ENCODE results near the gene MYO10.
"Not testable (repeated sequence)": the region's sequence is repeated elsewhere in the genome, so short reads cannot be mapped to it uniquely, and the experiment has no call there.

MYO10 gene

DNA sequence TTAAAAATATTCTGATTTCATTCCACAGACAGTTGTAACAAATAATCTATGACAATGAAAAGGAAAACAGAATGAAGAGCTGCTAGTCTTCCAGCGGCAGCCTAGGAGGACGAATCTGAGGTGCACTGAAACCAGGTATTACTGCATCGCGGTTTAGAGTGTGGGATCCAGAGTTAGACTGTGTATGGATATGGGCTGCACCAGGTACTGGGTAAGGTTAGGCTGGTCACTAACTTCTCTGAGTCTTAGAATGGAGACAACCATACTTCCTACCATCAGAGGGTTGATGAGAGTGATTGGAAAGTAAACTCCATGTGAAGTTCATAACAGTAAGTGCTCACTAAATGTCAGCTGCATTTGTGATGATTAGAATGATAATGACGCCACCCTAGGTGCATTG lies 158.7 kb downstream of the MYO10 start:
- DNase-seq = no peak

DNA sequence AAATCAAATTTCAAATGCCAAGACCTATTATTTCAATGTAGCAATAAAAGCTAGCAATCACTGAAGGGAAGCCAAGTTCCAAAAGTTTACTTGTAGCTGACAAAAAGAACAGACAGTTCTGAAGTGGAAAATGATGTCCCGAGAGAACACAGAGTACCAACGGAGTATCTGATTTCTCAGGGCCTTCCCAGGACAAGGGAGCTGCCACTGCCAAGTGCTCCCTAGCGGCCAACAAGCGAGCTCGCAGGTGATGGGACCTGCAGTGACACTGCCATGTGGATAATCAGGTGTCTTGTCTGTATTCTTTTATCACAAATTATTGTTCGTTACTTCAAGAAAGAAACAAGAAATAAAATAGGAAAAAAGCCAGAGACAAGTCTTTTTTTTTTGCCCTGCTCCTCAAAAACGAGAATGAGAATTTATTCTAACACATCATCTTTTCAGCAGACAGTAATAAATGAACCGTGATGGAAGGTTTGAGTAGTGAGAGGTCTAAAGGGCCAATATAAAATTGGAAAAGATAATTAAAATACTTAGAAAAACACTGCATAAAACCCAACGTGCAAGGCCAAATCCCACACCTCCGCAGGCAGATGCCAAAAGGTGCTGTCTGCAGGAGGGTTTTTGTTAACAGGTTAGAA lies 159.4 kb downstream of the MYO10 start:
- DNase-seq = no peak

DNA sequence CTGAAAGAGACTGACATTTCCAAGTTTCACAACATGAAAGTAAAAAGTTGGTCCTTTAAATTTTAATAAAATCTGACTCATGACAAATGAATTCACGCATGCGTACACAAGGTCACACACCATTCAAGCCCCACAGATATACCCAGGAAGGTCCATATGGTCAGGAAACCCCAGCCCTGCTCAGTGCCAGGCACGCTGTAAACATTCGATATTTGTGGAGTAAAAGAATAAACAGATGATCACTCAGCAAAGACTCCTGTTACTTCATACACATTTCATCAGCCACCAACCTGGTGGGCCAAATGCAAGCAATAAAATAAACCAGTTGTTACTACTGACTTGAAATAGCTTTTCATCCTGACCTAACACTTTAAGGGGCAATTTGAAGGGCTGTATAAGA lies 161.3 kb downstream of the MYO10 start:
- no peak for DNase-seq

DNA sequence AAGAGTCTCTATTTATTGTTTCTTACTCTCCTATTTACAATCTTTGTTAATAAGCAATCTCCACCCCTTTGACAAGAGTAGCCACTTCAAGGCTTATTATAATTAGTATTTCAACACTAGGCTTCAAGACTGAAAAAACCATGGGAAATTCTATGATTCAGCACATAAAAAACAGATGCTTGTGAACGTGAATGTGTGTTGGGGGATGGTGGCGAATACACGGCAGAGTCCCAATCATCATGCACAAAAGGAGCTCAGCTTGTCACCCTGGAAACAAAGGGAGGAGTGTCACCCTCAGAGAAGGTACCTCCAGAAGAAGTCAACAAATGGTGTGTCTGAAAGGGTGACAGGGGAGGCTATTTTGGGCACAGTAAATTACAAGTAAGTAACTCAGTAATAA lies 162.1 kb downstream of the MYO10 start:
- no peak for DNase-seq

DNA sequence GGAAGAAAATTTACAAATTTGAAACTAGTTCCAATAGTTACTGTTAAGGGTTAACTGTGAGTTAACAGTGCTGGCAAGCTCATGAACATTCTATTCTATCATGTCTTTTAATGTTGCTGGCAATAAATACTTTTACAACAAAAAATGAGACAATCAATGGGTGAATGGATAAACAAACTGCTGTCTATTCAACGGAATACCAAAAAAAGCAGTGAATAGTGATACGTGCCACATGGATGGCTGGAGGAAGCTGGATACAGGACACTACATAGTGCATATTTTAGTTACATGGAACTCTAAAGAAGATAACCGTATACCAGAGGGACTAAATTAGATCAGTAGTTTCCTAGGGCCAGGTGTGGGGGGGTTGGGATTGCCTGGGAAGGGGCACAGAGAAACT lies 163.5 kb downstream of the MYO10 start:
- no peak for DNase-seq

DNA sequence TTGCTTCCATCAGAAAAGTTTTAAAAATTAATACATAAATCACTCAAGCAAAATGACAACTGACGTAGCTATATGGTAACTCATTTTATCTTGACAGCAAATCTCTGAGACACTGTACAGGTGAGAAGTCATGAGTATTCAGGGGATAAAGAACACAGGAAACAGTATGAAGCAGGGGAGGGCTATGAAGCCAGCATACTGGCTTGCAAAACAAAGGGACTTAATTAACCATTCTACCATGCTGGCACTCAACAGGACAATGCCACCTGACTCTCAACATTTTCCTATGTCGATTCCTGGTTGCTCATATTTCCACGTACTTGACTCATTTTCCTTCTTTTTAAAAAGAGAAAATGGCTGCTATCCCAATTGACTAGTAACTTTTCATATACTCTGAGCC lies 167.9 kb downstream of the MYO10 start:
- DNase-seq = no peak

DNA sequence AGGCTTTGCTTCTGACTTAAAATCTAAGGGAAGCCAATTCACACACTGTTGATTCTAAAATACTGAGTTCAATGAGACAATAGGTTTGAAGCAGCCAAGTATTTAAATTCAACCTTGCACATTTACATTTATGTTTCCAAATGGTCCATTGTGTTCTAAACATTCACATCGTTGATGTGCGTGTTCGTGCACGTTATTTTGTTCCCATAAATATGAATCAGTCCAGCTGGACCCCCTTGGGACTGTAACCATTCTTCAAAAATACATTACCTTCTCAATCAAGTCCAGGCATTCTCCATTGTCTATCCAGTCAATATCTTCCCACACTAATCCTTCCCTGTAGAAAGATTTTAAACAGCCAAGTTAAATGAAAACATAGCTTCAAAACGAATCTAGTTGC lies 172.9 kb downstream of the MYO10 start:
- no peak for DNase-seq

DNA sequence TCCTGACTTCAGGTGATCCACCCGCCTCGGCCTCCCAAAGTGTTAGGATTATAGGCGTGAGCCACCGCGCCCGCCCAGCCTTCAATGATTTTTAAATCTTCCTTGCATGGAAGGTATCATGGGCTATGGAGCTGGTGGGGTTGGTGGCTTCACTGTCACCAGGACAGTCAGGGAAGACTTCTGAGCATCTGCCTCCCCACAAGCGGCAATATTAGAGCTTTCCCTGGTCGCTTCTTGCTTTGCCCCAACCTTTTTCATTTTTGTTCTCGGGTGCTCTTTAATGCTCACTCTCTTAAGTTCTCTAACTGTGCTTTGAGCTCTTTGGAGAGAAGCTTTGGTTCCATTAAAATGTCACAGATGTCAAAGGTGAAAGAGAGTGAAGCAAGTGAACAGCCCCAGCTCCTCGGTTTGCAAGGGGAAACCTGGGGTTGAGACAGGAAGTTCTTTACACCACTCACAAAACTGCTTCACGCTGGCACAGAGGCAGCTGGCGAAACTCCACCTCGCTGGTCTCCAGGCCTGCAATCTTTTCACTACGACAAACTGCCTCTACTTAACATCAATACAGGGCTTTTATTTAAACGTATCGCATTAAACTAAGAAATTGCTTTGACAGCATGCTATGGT lies 176.8 kb downstream of the MYO10 start:
- no peak for DNase-seq

DNA sequence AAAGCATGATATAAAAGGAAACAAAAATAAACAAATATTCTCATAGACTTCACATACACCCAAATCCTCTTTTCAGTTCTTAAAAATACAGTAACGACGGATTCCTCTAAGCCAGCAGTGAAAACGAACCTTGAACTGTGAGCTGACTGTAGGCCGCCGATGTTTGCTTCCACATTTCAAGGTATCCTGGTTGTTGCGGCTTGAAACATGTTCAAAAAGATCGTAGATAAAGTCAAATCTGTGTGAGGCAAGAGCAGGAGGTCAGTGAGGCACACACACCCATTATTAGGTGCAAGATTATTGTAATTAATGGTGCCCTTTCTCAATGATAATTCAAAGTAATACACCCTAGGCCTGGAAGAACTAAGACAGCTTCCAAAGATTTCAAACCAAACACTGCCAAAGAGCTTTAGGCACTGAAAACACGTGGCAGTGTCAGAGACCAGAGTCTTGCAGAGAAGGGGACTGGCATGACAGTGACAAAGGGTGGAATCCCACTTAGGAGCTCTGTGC lies 178.0 kb downstream of the MYO10 start:
- no peak for DNase-seq

DNA sequence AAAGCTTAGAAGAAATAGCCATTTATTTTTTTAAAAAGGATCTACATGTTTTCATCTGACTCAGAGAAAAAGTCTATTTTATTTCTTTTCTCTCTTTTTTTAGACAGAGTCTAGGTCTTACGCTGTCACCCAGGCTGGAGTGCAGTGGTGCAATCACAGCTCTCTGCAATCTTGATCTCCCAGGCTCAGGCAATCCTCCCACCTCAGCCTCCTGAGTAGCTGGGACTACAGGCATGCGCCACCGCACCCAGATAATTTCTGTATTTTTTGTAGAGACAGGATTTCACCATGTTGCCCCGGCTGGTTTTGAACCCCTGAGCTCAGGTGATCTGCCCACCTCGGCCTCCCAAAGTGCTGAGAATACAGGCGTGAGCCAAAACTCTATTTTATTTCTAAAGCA lies 178.5 kb downstream of the MYO10 start:
- DNase-seq = not testable (repeated sequence)

DNA sequence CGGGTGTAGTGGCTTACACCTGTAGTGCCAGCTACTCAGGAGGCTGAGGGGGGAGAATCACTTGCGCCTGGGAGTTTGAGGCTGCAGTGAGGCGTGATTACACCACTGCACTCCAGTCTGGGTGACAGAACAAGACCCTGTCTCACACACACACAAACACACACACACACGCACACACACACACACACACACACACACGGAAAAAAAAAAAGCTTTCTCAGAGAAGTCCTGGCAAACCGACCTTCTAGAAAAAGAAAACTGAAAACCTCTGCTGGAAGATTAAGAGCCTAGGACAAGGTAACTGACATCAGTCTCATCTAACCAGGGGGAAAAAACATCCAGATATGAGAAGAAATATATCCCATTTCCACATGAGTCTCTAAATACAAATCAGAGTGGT lies 178.9 kb downstream of the MYO10 start:
- no peak for DNase-seq

DNA sequence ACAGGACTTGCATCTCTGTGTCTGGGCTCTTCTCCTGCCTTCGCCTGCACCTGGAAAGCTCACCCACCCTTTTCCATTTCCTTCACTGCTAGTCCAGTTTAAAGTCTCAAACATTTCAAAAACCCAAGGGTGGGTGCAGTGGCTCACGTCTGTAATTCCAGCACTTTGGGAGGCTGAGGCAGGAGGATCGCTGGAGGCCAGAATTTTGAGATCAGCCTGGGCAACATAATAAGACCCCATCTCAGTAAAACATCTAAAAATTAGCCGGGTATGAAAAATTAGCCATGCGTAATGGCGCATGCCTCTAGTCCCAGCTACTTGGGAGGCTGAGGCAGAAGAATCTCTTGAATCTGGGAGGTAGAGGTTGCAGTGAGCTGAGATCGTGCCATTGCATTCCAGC lies 179.4 kb downstream of the MYO10 start:
- DNase-seq = no peak

DNA sequence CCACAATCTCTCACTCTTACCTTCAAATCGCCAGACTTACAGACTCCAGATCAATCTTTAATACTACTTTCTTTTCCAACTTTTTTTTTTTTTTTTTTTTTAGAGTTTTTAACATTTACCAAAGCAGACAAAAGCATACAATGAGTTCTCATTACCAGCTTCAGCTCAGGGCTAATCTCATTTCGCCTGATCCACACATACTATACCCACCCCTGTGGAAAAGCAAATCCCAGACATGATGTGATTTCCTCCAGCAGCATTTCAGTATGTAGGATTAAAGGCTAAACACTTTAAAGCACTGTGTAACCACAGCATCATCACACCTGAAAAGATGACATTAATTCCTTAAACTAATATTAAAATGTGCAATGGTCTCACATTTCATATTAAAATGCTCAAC lies 180.4 kb downstream of the MYO10 start:
- DNase-seq = no peak

DNA sequence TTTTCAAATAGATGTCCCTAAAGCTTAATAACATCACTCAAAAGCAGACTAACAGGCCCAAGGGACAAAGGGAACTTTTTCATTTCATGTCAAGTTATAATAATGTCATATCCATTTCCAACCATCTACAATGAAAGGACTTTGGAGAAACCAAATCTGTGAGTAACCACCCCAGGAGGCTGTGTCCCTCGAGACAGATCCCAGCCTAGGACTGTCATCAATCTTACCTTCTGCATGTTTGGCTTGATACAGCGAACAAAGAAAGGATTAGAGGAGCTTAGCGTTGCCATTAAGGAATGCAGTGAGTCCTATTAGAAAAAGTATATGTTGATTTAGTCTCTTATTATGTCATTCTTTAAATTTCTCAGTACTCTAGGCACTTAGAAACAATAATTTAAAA lies 181.5 kb downstream of the MYO10 start:
- DNase-seq = no peak

DNA sequence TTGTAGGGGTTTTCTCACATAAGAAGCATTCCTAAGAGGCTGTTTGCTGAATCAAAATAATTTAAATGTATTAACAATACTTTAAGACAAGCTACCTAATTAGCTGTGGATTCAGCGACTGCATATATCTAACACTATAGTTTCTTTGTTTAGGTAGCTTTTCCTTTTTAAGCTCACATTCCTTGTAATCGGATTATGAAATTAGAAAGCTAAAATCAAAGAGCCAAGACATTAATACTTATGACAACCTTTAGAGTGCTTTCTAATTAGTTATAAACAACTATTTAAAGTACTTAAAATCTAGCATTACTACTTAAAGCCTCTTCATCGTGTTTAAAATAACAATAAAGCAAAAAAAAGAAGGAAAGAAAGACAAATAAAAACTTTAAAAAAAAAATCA lies 182.0 kb downstream of the MYO10 start:
- no peak for DNase-seq

DNA sequence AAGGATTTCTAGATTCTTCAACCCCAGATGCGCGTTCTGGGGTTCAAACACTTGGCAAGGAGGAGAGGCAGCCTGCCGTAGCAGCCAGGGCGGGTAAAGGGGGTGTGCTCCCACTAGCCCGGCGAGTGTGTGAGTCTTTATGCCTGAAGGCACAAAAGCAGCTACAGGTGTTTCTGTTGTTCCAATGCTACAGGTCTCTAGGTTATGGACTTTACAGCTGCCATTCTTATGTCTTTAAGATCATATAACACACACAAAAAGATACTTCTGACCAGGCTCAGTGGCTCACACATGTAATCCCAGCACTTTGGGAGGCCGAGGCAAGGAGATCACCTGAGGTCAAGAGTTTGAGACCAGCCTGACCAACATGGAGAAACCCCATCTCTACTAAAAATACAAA lies 185.6 kb downstream of the MYO10 start:
- DNase-seq = no peak

DNA sequence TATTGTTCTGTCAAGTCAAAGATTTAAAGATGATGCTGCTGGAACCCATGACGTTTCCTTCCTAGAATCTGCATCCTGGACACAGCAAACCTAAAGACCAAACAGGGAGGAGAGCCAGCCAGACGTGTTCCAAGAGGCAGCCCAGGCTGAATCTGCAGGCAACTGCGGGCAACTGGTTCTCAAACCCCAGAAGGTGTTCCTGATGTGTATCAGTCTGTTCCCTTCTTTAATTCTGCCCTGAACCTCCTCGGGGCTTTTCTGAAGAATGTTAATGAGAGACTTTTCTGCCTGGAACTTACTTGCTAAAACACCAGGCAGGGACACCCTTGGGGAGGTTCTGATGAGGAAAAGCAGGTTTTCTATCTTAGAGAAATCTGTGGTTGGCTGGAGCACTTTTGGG lies 186.5 kb downstream of the MYO10 start:
- no peak for DNase-seq

DNA sequence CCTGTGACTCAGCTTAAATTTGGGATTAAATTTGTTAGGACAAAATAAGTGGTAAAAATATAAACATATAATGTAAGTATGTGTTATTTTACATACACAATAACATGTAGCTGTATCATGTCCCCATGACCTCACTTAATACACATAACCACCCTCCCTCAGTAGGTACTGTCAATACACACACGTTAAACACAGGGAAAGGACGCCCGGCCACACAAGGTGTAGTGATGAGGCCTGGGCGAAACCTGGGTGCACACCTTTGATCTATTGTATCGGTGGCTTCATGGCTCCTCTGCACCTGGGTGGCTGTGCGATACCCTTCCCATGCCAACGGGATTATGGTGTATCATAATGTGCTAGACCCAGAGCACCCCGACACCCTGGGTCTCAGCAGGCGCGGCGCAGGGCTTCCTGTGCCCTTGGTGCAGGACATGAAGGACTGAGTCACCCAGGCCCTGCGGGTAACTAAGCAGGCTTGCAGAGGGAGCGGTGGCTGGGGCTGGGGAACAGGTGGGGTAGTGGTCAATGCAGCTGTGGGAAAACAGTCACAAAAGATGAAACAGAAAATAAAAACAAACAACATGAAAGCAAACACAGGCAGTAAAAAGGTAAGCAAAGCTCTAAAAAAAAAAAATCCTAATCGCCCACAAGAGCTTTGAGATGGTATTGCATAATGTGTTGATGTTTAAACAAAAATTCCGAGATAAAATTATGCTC lies 191.8 kb downstream of the MYO10 start:
- DNase-seq = no peak

DNA sequence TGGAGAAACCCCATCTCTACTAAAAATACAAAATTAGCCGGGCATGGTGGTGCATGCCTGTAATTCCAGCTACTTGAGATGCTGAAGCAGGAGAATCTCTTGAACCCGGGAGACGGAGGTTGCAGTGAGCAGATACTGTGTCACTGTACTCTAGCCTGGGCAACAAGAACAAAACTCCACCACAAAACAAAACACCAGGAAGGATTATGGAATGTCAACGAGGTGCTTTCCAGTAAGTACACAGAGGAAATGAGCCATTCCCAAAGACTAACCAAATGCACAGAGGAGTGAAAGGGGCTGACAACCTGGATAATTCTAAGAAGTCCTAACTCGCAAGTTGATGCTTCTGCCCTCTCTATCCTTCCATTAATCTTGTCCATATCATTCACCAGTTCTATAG lies 193.2 kb downstream of the MYO10 start:
- no peak for DNase-seq

DNA sequence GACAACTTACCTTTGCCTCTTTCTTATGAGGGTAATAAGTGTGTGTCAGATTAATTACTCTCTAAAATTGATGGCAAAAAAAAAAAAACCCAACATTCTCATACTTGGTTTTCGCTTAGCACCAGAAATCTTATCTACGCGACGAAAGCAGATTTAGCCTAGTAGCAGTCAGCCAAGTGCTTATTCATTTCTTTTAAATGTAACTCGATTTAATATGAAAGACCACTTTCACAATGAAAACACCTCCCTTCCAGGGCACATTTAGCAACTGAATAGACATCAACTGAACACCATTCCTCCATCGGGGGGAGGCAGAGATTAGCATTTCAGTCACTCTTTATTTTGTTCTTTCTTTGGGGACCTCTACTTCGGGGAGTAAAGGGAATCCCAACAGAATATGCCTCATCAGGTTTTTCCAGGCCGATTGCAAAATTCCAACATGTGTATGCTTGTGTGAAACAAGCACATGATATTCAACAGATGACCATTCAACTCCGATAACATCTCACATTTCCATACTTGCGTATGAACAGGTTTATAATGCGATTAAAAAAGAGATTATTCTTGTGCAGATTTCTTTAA lies 195.2 kb downstream of the MYO10 start:
- no peak for DNase-seq

DNA sequence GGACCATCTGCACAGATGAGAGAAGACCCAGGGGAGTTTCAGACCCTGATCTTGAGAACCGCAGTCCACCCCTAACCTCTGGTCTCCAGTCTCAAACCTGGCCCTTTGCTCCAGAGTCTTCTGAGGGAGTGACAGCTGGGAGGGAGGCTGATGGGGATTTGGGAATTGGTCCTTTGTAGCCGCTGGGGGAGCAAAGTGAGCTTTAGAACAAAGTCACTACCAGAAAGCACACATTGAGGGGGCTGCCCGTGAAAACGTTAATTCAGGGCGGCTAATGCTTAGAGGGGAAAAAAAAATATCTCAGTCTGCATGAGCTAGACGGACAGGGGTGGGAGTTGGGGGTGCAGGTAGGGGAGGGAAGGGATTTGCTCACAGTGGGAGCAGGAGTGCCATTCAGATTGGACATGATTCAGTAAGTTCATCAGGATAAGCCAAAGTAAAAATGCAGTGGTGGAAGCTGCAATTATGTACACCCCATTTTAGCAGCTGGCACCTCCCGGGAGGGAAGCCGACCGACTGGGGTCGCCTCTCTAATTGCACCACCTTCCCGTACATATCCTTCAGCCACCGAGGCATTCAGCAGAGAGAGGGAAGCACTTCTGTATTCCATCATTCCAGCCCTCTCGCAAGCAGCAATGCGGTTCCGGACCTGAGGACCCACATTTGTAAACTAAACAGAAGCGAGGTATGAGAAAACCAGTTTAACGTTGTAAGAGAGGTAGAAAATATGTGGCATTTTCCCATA lies 195.8 kb downstream of the MYO10 start:
- no peak for DNase-seq

DNA sequence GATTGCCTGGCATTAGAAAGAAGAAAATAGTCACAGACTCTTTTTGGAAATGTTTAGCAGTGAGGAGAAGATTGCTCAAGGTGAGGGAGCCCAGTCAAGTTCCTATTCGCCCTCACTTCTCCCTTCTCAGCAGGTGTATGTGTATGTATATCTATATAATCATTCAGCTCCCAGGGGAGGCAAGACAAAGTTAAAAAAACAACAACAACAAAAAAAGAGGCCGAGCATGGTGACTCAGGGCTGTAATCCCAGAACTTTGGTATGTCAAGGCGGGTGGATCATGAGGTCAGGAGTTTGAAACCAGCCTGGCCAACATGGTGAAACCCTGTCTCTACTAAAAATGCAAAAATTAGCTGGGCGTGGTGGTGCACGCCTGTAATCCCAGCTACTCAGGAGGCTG lies 197.7 kb downstream of the MYO10 start:
- not testable (repeated sequence) for DNase-seq

All from CD4-positive, alpha-beta T cell treated with Interleukin-4 for 4 hours (primary cell).